ENCODE measurements around the gene SMARCD3. TPM values are rescaled to one million over a fixed set of nuclear protein-coding genes. Genes with fewer than 3 reads are reported as not detected.

SMARCD3 gene
- total and polyA plus RNA-seq, 2 experiments from 2014 or later: 3.3 to 4.0 TPM

DNA sequence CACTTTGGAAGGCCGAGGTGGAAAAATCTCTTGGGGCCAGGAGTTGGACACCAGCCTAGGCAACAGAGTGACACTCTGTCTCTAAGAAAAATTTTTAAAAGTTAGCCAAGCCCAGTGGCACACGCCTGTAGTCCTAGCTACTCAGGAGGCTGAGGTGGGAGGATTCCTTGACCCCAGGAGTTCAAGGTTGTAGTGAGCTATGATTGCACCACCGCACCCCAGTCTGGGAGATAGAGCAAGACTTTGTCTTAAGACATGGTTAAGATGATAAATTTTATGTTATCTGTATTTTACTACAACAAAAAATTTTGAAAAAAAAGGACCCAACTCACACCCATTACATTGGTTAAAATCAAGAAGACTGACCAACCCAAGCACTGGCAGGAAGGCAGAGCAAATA is 44.4 kb upstream of the SMARCD3 start (continued):
- TF ChIP-seq, protein P1, sequence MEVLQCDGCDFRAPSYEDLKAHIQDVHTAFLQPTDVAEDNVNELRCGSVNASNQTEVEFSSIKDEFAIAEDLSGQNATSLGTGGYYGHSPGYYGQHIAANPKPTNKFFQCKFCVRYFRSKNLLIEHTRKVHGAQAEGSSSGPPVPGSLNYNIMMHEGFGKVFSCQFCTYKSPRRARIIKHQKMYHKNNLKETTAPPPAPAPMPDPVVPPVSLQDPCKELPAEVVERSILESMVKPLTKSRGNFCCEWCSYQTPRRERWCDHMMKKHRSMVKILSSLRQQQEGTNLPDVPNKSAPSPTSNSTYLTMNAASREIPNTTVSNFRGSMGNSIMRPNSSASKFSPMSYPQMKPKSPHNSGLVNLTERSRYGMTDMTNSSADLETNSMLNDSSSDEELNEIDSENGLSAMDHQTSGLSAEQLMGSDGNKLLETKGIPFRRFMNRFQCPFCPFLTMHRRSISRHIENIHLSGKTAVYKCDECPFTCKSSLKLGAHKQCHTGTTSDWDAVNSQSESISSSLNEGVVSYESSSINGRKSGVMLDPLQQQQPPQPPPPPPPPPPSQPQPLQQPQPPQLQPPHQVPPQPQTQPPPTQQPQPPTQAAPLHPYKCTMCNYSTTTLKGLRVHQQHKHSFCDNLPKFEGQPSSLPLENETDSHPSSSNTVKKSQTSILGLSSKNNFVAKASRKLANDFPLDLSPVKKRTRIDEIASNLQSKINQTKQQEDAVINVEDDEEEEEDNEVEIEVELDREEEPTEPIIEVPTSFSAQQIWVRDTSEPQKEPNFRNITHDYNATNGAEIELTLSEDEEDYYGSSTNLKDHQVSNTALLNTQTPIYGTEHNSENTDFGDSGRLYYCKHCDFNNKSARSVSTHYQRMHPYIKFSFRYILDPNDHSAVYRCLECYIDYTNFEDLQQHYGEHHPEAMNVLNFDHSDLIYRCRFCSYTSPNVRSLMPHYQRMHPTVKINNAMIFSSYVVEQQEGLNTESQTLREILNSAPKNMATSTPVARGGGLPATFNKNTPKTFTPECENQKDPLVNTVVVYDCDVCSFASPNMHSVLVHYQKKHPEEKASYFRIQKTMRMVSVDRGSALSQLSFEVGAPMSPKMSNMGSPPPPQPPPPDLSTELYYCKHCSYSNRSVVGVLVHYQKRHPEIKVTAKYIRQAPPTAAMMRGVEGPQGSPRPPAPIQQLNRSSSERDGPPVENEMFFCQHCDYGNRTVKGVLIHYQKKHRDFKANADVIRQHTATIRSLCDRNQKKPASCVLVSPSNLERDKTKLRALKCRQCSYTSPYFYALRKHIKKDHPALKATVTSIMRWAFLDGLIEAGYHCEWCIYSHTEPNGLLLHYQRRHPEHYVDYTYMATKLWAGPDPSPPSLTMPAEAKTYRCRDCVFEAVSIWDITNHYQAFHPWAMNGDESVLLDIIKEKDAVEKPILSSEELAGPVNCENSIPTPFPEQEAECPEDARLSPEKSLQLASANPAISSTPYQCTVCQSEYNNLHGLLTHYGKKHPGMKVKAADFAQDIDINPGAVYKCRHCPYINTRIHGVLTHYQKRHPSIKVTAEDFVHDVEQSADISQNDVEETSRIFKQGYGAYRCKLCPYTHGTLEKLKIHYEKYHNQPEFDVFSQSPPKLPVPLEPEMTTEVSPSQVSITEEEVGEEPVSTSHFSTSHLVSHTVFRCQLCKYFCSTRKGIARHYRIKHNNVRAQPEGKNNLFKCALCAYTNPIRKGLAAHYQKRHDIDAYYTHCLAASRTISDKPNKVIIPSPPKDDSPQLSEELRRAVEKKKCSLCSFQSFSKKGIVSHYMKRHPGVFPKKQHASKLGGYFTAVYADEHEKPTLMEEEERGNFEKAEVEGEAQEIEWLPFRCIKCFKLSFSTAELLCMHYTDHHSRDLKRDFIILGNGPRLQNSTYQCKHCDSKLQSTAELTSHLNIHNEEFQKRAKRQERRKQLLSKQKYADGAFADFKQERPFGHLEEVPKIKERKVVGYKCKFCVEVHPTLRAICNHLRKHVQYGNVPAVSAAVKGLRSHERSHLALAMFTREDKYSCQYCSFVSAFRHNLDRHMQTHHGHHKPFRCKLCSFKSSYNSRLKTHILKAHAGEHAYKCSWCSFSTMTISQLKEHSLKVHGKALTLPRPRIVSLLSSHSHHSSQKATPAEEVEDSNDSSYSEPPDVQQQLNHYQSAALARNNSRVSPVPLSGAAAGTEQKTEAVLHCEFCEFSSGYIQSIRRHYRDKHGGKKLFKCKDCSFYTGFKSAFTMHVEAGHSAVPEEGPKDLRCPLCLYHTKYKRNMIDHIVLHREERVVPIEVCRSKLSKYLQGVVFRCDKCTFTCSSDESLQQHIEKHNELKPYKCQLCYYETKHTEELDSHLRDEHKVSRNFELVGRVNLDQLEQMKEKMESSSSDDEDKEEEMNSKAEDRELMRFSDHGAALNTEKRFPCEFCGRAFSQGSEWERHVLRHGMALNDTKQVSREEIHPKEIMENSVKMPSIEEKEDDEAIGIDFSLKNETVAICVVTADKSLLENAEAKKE (CRISPR knock-in tag; IDR thresholded peaks at IDR 0.05): no peak
- TF ChIP-seq ZNF114 (CRISPR knock-in tag; IDR thresholded peaks at IDR 0.05) (no peak), ZNF331 (CRISPR knock-in tag; IDR thresholded peaks at IDR 0.05; ENCODE audit: low read depth) (no peak)
- TF ChIP-seq, protein P2, sequence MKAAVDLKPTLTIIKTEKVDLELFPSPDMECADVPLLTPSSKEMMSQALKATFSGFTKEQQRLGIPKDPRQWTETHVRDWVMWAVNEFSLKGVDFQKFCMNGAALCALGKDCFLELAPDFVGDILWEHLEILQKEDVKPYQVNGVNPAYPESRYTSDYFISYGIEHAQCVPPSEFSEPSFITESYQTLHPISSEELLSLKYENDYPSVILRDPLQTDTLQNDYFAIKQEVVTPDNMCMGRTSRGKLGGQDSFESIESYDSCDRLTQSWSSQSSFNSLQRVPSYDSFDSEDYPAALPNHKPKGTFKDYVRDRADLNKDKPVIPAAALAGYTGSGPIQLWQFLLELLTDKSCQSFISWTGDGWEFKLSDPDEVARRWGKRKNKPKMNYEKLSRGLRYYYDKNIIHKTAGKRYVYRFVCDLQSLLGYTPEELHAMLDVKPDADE (IDR thresholded peaks at IDR 0.05): no peak

DNA sequence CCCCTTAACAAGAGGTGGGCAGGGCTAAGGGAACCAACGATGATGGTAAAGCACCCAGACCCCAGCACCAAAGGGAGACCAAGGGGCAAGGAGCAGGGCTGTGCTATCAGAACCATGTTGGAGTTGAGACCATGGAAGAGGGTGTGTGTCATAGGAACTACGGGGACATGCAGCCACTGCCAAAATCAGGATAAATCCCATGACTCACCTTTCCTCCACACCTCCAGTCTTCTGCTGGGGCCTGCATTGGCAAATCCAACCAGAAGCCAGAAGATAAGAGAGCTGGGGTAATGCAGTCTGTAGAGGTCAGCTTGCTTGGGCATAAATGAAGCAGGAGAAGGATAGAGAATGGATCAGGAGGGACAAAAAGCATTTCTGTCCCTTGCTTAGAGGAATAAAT is 42.7 kb upstream of the SMARCD3 start:
- no peak for DNase-seq (ENCODE audit: low spot score)
- ATAC-seq: no peak
- no peak for TF ChIP-seq ZNF114 (CRISPR knock-in tag; IDR thresholded peaks at IDR 0.05)
- TF ChIP-seq EZH2 (IDR thresholded peaks at IDR 0.05; ENCODE audit: low read depth, unreplicated experiment): no peak
- no peak for TF ChIP-seq CREB1 (CRISPR knock-in tag; IDR thresholded peaks at IDR 0.05; ENCODE audit: low read depth)
- TF ChIP-seq, protein P2 (IDR thresholded peaks at IDR 0.05): no peak
- no peak for TF ChIP-seq EZH2phosphoT487 (IDR thresholded peaks at IDR 0.05; ENCODE audit: unreplicated experiment)
- TF ChIP-seq ZNF331 (CRISPR knock-in tag; IDR thresholded peaks at IDR 0.05; ENCODE audit: low read depth): no peak
- TF ChIP-seq POLR2AphosphoS5 (IDR thresholded peaks at IDR 0.05; ENCODE audit: low read depth): no peak
- no peak for TF ChIP-seq JUNB (IDR thresholded peaks at IDR 0.05; ENCODE audit: unreplicated experiment)
- no peak for TF ChIP-seq NANOG (IDR thresholded peaks at IDR 0.05; ENCODE audit: borderline replicate concordance)
- Histone ChIP-seq H4K20me1 (replicated peaks; ENCODE audit: insufficient read depth) (no peaks in the 10 kb centered on the region), H3K36me3 (ENCODE audit: insufficient read depth) (no peaks in the 10 kb centered on the region), H3K4me2 (no peak overlapping the region), H3K9me2 (ENCODE audit: insufficient read depth) (no peaks in the 10 kb centered on the region), H3K27me3 (ENCODE audit: insufficient read depth) (no peaks in the 10 kb centered on the region), H3K4me3 (no peak overlapping the region), H3K27ac (ENCODE audit: low read depth) (no peak overlapping the region), H3K79me2 (replicated peaks; ENCODE audit: insufficient read depth) (no peaks in the 10 kb centered on the region), H3F3A (replicated peaks; ENCODE audit: low read depth) (no peaks in the 10 kb centered on the region), H2AFZ (no peak overlapping the region), H3K4me1 (ENCODE audit: insufficient read depth) (no peaks in the 10 kb centered on the region)
- Mint-ChIP-seq H3K36me3 (ENCODE audit: low read depth) (no peaks in the 10 kb centered on the region; the same call in 2 of the 3 replicates), H3K4me1 (no peaks in the 10 kb centered on the region), H3K27me3 (ENCODE audit: insufficient read depth, low read depth, poor library complexity) (peaks cover 11% of the 10 kb centered on the region), H3K4me3 (no peak overlapping the region), H3K9me3 (peaks cover 3% of the 10 kb centered on the region; the same call in 2 of the 3 replicates), H3K27ac (no peak overlapping the region)

Measured in GM23338 (cell line).